ENCODE measurements around the gene IGF2BP2. TPM values are rescaled to one million over a fixed set of nuclear protein-coding genes. Genes with fewer than 3 reads are reported as not detected.

Gene IGF2BP2
- total and polyA plus RNA-seq, 8 donors, result 4.0 to 303 (median 29.0) TPM

GRCh38 chr3:185764980-185765370 is 59.9 kb downstream of the IGF2BP2 start:
- no peaks in the 10 kb centered on the region for H3K36me3 ChIP-seq
- peak overlapping the region in 2 of 5 donors; percentile 32 to 35 for H3K27ac ChIP-seq
- peaks cover 0 to 44% (median 21%) of the 10 kb centered on the region in 4 donors for H3K4me1 ChIP-seq
- H3K4me3 ChIP-seq, result no peak overlapping the region
- peaks cover 0 to 9% (median 0%) of the 10 kb centered on the region in 3 donors for H3K27me3 ChIP-seq
- 7 to 34% (median 19%) methylated on average over 3 of the region's 3 CpGs for WGBS, 5 donors
- DNase-seq, result peak in 1 of 2 donors; percentile 50
- intact Hi-C loops (cut with DNase I; ENCODE audit: low total_unique reads), result no loop called here
- H3K9me3 ChIP-seq, result no peaks in the 10 kb centered on the region
- TF ChIP-seq CTCF (IDR thresholded peaks at IDR 0.05) (no peak), POLR2AphosphoS5 (IDR thresholded peaks at IDR 0.05) (no peak), POLR2A (IDR thresholded peaks at IDR 0.05) (no peak), EP300 (IDR thresholded peaks at IDR 0.05) (no peak)

GRCh38 chr3:185764163-185764979 is 60.5 kb downstream of the IGF2BP2 start:
- Histone ChIP-seq H3K27ac (peak overlapping the region in 2 of 5 donors; percentile 32 to 35), H3K36me3 (no peaks in the 10 kb centered on the region), H3K9me3 (no peaks in the 10 kb centered on the region), H3K4me3 (no peak overlapping the region), H3K4me1 (peaks cover 0 to 49% (median 23%) of the 10 kb centered on the region in 4 donors), H3K27me3 (peaks cover 0 to 9% (median 0%) of the 10 kb centered on the region in 3 donors)
- peak in 1 of 2 donors; percentile 43 for DNase-seq
- TF ChIP-seq EP300 (IDR thresholded peaks at IDR 0.05) (no peak), POLR2A (IDR thresholded peaks at IDR 0.05) (no peak), CTCF (IDR thresholded peaks at IDR 0.05) (no peak), POLR2AphosphoS5 (IDR thresholded peaks at IDR 0.05) (no peak)
- 33 to 42% (median 36%) methylated on average over 6 of the region's 6 CpGs for WGBS, 5 donors
- intact Hi-C loops (cut with DNase I; ENCODE audit: low total_unique reads), result no loop called here

GRCh38 chr3:185763347-185764005 is 61.4 kb downstream of the IGF2BP2 start:
- no peaks in the 10 kb centered on the region for H3K36me3 ChIP-seq
- no peaks in the 10 kb centered on the region for H3K9me3 ChIP-seq
- no peak for DNase-seq
- WGBS, 5 donors, result 32 to 47% (median 39%) methylated on average over 4 of the region's 4 CpGs
- peaks cover 0 to 51% (median 24%) of the 10 kb centered on the region in 4 donors for H3K4me1 ChIP-seq
- peaks cover 0 to 9% (median 0%) of the 10 kb centered on the region in 3 donors for H3K27me3 ChIP-seq
- intact Hi-C loops (cut with DNase I; ENCODE audit: low total_unique reads), result no loop called here
- H3K4me3 ChIP-seq, result no peak overlapping the region
- peak overlapping the region in 1 of 5 donors; percentile 10 for H3K27ac ChIP-seq
- TF ChIP-seq POLR2AphosphoS5 (IDR thresholded peaks at IDR 0.05) (no peak), EP300 (IDR thresholded peaks at IDR 0.05) (no peak)

GRCh38 chr3:185760550-185760949 is 64.3 kb downstream of the IGF2BP2 start:
- Histone ChIP-seq H3K27me3 (peaks cover 0 to 9% (median 0%) of the 10 kb centered on the region in 3 donors), H3K27ac (no peak overlapping the region), H3K36me3 (no peaks in the 10 kb centered on the region), H3K9me3 (no peaks in the 10 kb centered on the region), H3K4me1 (peaks cover 0 to 58% (median 24%) of the 10 kb centered on the region in 4 donors), H3K4me3 (no peak overlapping the region)
- WGBS, 5 donors, result 12 to 20% (median 14%) methylated on average over 5 of the region's 5 CpGs
- intact Hi-C loops (cut with DNase I; ENCODE audit: low total_unique reads), result no loop called here
- peak in 1 of 2 donors; percentile 31 for DNase-seq
- TF ChIP-seq POLR2A (IDR thresholded peaks at IDR 0.05), result no peak
- no peak for TF ChIP-seq CTCF (IDR thresholded peaks at IDR 0.05)
- no peak for TF ChIP-seq POLR2AphosphoS5 (IDR thresholded peaks at IDR 0.05)
- TF ChIP-seq EP300 (IDR thresholded peaks at IDR 0.05), result no peak
